Neural cell (in vitro differentiated cells): ENCODE measurements around the gene HERPUD1. TPM values are rescaled to one million over a fixed set of nuclear protein-coding genes. Genes with fewer than 3 reads are reported as not detected.

ENCODE experiments used
- H2AFZ ChIP-seq: fragments of 200-600, 300-800 bp; sonication (generic), shearing (Covaris generic); 2 replicates; pipeline ENCODE4 v1.6.0; 2014; ENCODE audit warnings: low read depth, mild to moderate bottlenecking, antibody characterized with exemption, low read length, moderate library complexity
- H3F3A ChIP-seq: fragments of 200-600 bp; shearing (Covaris generic); 2 replicates; pipeline ENCODE4 v1.6.1; 2016; ENCODE audit warnings: mild to moderate bottlenecking, moderate library complexity, mixed read lengths, antibody characterized with exemption, low read length; ENCODE audit not compliant: insufficient read depth, poor library complexity, severe bottlenecking
- H3K27ac ChIP-seq: fragments of 200-600, 300-800 bp; sonication (generic), shearing (Covaris generic); 2 replicates; pipeline ENCODE4 v1.5.1; 2014; ENCODE audit warnings: mild to moderate bottlenecking, low read length, moderate library complexity
- H3K27me3 ChIP-seq: fragments of 300-800, 200-600 bp; sonication (generic), shearing (Covaris generic); 2 replicates; pipeline ENCODE4 v1.6.0; 2014; ENCODE audit warnings: mild to moderate bottlenecking, low read depth, low read length, moderate library complexity; ENCODE audit not compliant: insufficient read depth
- H3K36me3 ChIP-seq: fragments of 300-800, 200-600 bp; sonication (generic), shearing (Covaris generic); 2 replicates; pipeline ENCODE4 v1.5.1; 2014; ENCODE audit warnings: mild to moderate bottlenecking, antibody characterized with exemption, low read length, moderate library complexity; ENCODE audit not compliant: insufficient read depth
- H3K4me2 ChIP-seq: fragments of 300-800, 200-600 bp; sonication (generic), shearing (Covaris generic); 2 replicates; pipeline ENCODE4 v1.6.0; 2014; ENCODE audit warnings: mild to moderate bottlenecking, low read length
- H3K4me3 ChIP-seq: fragments of 300-800, 200-600 bp; sonication (generic), shearing (Covaris generic); 2 replicates; pipeline ENCODE4 v1.5.1; 2014; ENCODE audit warnings: mild to moderate bottlenecking, low read length, moderate library complexity
- H3K79me2 ChIP-seq: fragments of 200-600 bp; shearing (Covaris generic); replicated peaks from 2 replicates; pipeline ENCODE4 v1.6.0; 2014; ENCODE audit warnings: mild to moderate bottlenecking, low read length, moderate library complexity; ENCODE audit not compliant: insufficient read depth
- H3K9ac ChIP-seq: fragments of 300-800, 200-600 bp; sonication (generic), shearing (Covaris generic); 2 replicates; pipeline ENCODE4 v1.6.1; 2016; ENCODE audit warnings: mild to moderate bottlenecking, low read length, mixed read lengths
- H3K9me2 ChIP-seq: fragments of 200-600 bp; shearing (Covaris generic); 2 replicates; pipeline ENCODE4 v1.6.1; 2016; ENCODE audit warnings: mild to moderate bottlenecking, low read length, mixed read lengths; ENCODE audit not compliant: insufficient read depth
- H3K9me3 ChIP-seq: fragments of 200-600, 300-800 bp; sonication (generic), shearing (Covaris generic); 2 replicates; pipeline ENCODE4 v1.6.1; 2016; ENCODE audit warnings: mild to moderate bottlenecking, mixed run types, low read length, moderate library complexity, mixed read lengths
- H4K20me1 ChIP-seq: fragments of 200-600 bp; shearing (Covaris generic); 2 replicates; pipeline ENCODE4 v1.6.1; 2016; ENCODE audit warnings: mild to moderate bottlenecking, mixed run types; ENCODE audit not compliant: insufficient read depth
- EP300 ChIP-seq: fragments of 450-650 bp; conservative IDR thresholded peaks from 2 replicates; pipeline ENCODE4 v1.6.1; 2014; ENCODE audit warnings: antibody characterized with exemption, mild to moderate bottlenecking, moderate library complexity; ENCODE audit not compliant: poor library complexity, severe bottlenecking
- EZH2 ChIP-seq: fragments of 200-600, 300-800 bp; shearing (Covaris generic), sonication (generic); IDR thresholded peaks from 2 replicates; pipeline ENCODE4 v1.6.1; 2014; ENCODE audit warnings: antibody characterized with exemption, low read length, borderline replicate concordance, mild to moderate bottlenecking; ENCODE audit not compliant: insufficient read depth, poor library complexity, severe bottlenecking
- MXI1 ChIP-seq: fragments of 450-650 bp; conservative IDR thresholded peaks from 2 replicates; pipeline ENCODE4 v1.6.1; 2014; ENCODE audit warnings: antibody characterized with exemption, mild to moderate bottlenecking; ENCODE audit not compliant: poor library complexity, severe bottlenecking
- POLR2AphosphoS5 ChIP-seq: IDR thresholded peaks from 2 replicates; pipeline ENCODE4 v1.6.1; 2012
- RAD21 ChIP-seq: fragments of 450-650 bp; conservative IDR thresholded peaks from 2 replicates; pipeline ENCODE4 v1.6.1; 2014; ENCODE audit warnings: antibody characterized with exemption, mild to moderate bottlenecking, moderate library complexity
- SMC3 ChIP-seq: fragments of 450-650 bp; conservative IDR thresholded peaks from 2 replicates; pipeline ENCODE4 v1.6.1; 2014; ENCODE audit warnings: antibody characterized with exemption, mild to moderate bottlenecking, moderate library complexity; ENCODE audit not compliant: poor library complexity
- TAF1 ChIP-seq: IDR thresholded peaks from 2 replicates; pipeline ENCODE4 v1.6.1; 2012; ENCODE audit warnings: low read depth
- polyA plus RNA-seq: library from polyadenylated mRNA; depleted of rRNA; stranded (reverse); fragments of >200 nt; gene quantifications from 2 replicates; pipeline ENCODE4 v1.2.3, GENCODE V29; 2014
- TF ChIP-seq, protein P1 (sequence below): IDR thresholded peaks from 2 replicates; pipeline ENCODE4 v1.6.1; 2012; ENCODE audit warnings: borderline replicate concordance
- TF ChIP-seq, protein P2 (sequence below): fragments of 450-650 bp; IDR thresholded peaks from 2 replicates; pipeline ENCODE4 v1.5.1; 2014; ENCODE audit warnings: antibody characterized with exemption, mild to moderate bottlenecking, moderate library complexity; ENCODE audit not compliant: poor library complexity, severe bottlenecking

The HERPUD1 gene
- polyA plus RNA-seq, 1 donor from 2014 or later, result 76.0 TPM

DNA sequence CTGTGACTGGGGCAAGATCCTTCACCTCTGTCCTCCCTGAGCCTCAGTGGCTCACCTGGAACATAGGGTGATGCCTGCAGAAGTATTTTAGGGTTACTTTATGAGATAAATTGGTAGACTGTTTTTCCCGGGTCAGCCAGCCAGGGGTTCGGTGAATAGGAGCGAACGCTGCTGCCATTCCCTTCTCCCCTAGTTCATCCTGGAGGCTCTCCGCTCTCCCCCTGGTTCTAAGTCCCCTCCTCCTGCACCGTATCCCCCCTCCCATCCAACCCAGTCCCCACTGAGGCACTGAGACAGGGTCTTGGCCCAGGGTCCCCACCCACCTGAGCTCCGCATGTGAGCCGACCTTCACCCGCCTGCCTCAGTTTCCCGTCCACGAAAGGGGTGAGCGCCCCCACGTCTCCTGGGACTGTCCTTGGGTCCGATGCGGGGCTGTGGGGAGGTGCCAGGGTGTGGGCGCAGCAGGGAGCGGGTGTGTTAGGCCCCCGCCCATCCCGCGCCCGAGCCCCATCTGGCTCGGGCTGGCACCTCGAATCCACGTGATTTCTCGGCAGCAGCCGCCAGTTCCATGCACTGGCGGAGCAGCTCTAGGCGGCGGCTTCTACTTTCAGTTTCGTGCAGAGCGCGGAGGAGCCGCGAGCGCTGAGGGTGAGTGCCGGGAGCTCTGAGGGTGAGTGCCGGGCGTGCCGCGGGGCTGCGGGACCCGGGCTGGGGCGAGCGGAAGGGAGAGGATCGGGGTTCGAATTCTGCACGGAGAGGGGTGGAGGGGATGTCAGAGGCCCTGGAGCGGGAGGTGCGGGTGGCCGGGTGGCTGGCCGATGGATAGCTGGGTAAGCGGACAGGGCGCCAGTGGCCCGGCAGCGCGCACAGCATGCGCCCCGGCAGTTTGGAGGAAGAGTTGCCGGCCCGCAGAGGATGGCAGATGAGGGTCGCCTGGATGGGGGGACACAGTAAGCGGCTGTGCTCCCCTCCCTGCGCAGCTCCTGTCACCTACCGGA, 57.3 kb downstream of the HERPUD1 start, which contains the start of gene NLRC5:
Gene NLRC5, plus strand, starts transcription at position 610 of the 998 bp plus-strand sequence. CDS start 31,156 bp downstream, outside the sequence.
- H3K9me2 ChIP-seq, result no peaks in the 10 kb centered on the region
- no peak within 1 kb of the TSS for H2AFZ ChIP-seq
- no peaks in the 10 kb centered on the region for H4K20me1 ChIP-seq
- peak within 1 kb of the TSS; percentile 42 for H3K4me2 ChIP-seq
- peak within 1 kb of the TSS; percentile 33 for H3K9ac ChIP-seq
- H3K4me3 ChIP-seq, result peak within 1 kb of the TSS; percentile 70
- H3K36me3 ChIP-seq, result no peaks in the 10 kb centered on the region
- peaks cover 34% of the 10 kb centered on the region for H3K27me3 ChIP-seq
- H3K9me3 ChIP-seq, result no peaks in the 10 kb centered on the region
- no peaks in the 10 kb centered on the region for H3F3A ChIP-seq
- TF ChIP-seq MXI1, result peak; percentile 36
- TF ChIP-seq POLR2AphosphoS5, result peak; percentile 22
- TF ChIP-seq SMC3, result peak; percentile 28
- TF ChIP-seq, protein P1, sequence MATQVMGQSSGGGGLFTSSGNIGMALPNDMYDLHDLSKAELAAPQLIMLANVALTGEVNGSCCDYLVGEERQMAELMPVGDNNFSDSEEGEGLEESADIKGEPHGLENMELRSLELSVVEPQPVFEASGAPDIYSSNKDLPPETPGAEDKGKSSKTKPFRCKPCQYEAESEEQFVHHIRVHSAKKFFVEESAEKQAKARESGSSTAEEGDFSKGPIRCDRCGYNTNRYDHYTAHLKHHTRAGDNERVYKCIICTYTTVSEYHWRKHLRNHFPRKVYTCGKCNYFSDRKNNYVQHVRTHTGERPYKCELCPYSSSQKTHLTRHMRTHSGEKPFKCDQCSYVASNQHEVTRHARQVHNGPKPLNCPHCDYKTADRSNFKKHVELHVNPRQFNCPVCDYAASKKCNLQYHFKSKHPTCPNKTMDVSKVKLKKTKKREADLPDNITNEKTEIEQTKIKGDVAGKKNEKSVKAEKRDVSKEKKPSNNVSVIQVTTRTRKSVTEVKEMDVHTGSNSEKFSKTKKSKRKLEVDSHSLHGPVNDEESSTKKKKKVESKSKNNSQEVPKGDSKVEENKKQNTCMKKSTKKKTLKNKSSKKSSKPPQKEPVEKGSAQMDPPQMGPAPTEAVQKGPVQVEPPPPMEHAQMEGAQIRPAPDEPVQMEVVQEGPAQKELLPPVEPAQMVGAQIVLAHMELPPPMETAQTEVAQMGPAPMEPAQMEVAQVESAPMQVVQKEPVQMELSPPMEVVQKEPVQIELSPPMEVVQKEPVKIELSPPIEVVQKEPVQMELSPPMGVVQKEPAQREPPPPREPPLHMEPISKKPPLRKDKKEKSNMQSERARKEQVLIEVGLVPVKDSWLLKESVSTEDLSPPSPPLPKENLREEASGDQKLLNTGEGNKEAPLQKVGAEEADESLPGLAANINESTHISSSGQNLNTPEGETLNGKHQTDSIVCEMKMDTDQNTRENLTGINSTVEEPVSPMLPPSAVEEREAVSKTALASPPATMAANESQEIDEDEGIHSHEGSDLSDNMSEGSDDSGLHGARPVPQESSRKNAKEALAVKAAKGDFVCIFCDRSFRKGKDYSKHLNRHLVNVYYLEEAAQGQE, result no peak
- H3K79me2 ChIP-seq, result no peaks in the 10 kb centered on the region
- no peak within 1 kb of the TSS for H3K27ac ChIP-seq

DNA sequence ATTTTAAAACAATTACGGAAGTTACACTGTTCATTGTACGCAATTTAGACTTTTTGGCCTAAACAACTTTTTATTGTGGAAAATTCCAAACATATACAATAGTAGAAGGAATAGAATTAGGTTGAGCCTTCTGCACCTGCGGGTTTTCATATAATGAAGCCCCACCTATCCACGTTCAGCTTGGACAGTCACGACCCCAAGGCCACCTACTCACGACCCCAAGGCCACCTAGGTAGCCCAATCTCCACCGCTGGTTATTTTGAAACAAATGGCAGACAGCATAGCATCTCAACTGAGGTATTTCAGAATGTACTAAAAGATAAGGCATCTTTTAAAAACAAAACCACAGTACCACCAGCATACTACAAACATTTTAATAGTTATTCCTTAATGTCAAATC, 58.0 kb downstream of the HERPUD1 start:
- Histone ChIP-seq H2AFZ (no peak overlapping the region), H3K4me2 (peak overlapping the region; percentile 42), H3K4me3 (peak overlapping the region; percentile 70), H3K27me3 (peaks cover 34% of the 10 kb centered on the region), H3F3A (no peaks in the 10 kb centered on the region), H3K27ac (no peak overlapping the region), H4K20me1 (no peaks in the 10 kb centered on the region), H3K79me2 (no peaks in the 10 kb centered on the region), H3K36me3 (no peaks in the 10 kb centered on the region), H3K9me3 (no peaks in the 10 kb centered on the region), H3K9me2 (no peaks in the 10 kb centered on the region), H3K9ac (no peak overlapping the region)
- TF ChIP-seq TAF1 (no peak), RAD21 (no peak), SMC3 (no peak), EP300 (no peak), EZH2 (no peak), MXI1 (no peak), POLR2AphosphoS5 (no peak)
- TF ChIP-seq, protein P2, sequence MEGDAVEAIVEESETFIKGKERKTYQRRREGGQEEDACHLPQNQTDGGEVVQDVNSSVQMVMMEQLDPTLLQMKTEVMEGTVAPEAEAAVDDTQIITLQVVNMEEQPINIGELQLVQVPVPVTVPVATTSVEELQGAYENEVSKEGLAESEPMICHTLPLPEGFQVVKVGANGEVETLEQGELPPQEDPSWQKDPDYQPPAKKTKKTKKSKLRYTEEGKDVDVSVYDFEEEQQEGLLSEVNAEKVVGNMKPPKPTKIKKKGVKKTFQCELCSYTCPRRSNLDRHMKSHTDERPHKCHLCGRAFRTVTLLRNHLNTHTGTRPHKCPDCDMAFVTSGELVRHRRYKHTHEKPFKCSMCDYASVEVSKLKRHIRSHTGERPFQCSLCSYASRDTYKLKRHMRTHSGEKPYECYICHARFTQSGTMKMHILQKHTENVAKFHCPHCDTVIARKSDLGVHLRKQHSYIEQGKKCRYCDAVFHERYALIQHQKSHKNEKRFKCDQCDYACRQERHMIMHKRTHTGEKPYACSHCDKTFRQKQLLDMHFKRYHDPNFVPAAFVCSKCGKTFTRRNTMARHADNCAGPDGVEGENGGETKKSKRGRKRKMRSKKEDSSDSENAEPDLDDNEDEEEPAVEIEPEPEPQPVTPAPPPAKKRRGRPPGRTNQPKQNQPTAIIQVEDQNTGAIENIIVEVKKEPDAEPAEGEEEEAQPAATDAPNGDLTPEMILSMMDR, result no peak
- TF ChIP-seq, protein P1, result no peak
